Endothelial cell of umbilical vein (primary cell): ENCODE results near the gene EIF2AK2.

Experiments
- CTCF ChIP-seq, 2 donors: IDR thresholded peaks; 1 replicate in 1 of 2; 2 replicates in 1 of 2; pipeline ENCODE4 v1.5.1; 2011; ENCODE audit warnings: low read length in 2 of 2, mild to moderate bottlenecking in 2 of 2, moderate library complexity in 2 of 2, control low read depth in 1 of 2, inconsistent platforms in 1 of 2, low read depth in 1 of 2; ENCODE audit not compliant: insufficient read depth in 1 of 2; ENCODE audit errors: extremely low read depth in 1 of 2
- POLR2A ChIP-seq: IDR thresholded peaks from 2 replicates; pipeline ENCODE4 v1.6.1; 2012; ENCODE audit warnings: low read depth, mild to moderate bottlenecking, control low read depth, low read length

DNA sequence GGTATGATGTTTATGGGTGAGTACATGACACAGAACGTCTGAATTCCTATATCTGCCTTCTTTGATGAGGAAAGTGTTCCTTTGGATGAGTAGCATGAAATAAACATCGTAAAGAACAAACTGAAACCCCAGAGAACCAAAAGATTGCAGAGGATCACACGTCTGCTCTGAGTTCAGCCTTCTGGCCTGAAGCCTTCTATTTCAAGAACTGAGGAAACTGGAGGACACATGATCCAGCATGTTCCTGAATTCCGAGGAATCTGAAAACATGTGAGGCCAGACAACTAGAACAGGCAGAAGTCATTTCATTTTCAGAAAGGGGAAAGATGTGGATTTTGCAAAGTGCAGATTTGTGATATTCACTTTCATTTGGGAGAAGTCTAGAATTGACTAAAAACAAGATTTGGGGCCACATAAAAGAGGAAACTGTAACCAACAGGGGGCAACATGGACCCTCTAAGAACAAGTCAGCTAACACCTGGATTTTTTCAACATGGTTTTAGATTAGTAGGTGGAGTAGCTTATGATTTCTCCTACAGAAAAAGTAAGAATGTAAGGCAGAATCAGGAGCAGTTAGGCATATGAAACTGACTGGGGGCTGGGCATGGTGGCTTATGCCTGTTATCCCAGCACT lies 23.3 kb upstream of the EIF2AK2 start:
- TF ChIP-seq CTCF (IDR thresholded peaks at IDR 0.05; ENCODE audit: extremely low read depth in 1 of 2, insufficient read depth in 1 of 2, low read depth in 1 of 2, low read length in 2 of 2), result no peak
- TF ChIP-seq POLR2A, result no peak
